A549 (cell line): ENCODE data around the gene ABRAXAS1.

Source experiments
- ATOH8 ChIP-seq: fragments of 250-450 bp; sonication (Bioruptor Pico); IDR thresholded peaks from 2 replicates; pipeline ENCODE4 v1.5.0; 2020; ENCODE audit warnings: low read depth, mild to moderate bottlenecking, moderate library complexity
- CBX8 ChIP-seq: fragments of 200-600 bp; sonication (generic); IDR thresholded peaks from 2 replicates; pipeline ENCODE4 v1.6.1; 2016
- CTCF ChIP-seq: fragments of >200 bp; sonication (Bioruptor Twin); formaldehyde crosslinking; IDR thresholded peaks from 3 replicates; pipeline ENCODE4 v1.5.1; 2016
- EP300 ChIP-seq, 2 experiments: fragments of >200 bp; sonication (Bioruptor Twin); formaldehyde crosslinking; IDR thresholded peaks; 2 replicates in 1 of 2; 3 replicates in 1 of 2; pipeline ENCODE4 v1.6.1; 2016 to 2017
- ESRRA ChIP-seq: fragments of 150-350 bp; IDR thresholded peaks from 2 replicates; pipeline ENCODE4 v1.6.1; 2014; ENCODE audit warnings: mild to moderate bottlenecking, low read length, borderline replicate concordance
- HEYL ChIP-seq: fragments of 250-450 bp; sonication (Bioruptor Pico); IDR thresholded peaks from 2 replicates; pipeline ENCODE4 v1.8.0; 2021; ENCODE audit warnings: mild to moderate bottlenecking, moderate library complexity
- JUNB ChIP-seq: fragments of >200 bp; sonication (Bioruptor Twin); formaldehyde crosslinking; IDR thresholded peaks from 2 replicates; pipeline ENCODE4 v1.6.1; 2016
- MAX ChIP-seq: IDR thresholded peaks from 2 replicates; pipeline ENCODE4 v1.6.1; 2012
- POLR2A ChIP-seq: IDR thresholded peaks from 2 replicates; pipeline ENCODE4 v1.6.1; 2012; ENCODE audit warnings: mild to moderate bottlenecking, low read length
- POLR2AphosphoS2 ChIP-seq: conservative IDR thresholded peaks from 2 replicates; pipeline ENCODE4 v1.6.1; 2012; ENCODE audit warnings: low read length, improper control_type of control experiment, inconsistent platforms
- RNF2 ChIP-seq: fragments of 200-600 bp; sonication (generic); IDR thresholded peaks from 2 replicates; pipeline ENCODE4 v1.6.1; 2016; ENCODE audit warnings: low read depth, mild to moderate bottlenecking, antibody characterized with exemption, moderate library complexity, borderline replicate concordance

- TF ChIP-seq CTCF (no peak), EP300 (IDR thresholded peaks at IDR 0.05) (no peak), RNF2 (no peak), POLR2A (no peak), CBX8 (no peak), HEYL (CRISPR knock-in tag) (no peak), ATOH8 (CRISPR knock-in tag) (no peak), POLR2AphosphoS2 (no peak), ESRRA (no peak), JUNB (no peak), MAX (no peak)
Measured at GRCh38 chr4:83503974-83504373, 19.1 kb upstream of the ABRAXAS1 start.
